T1000 (cell line): ENCODE measurements around the gene POMT1.

Source experiments
- DNase-seq: peaks from one replicate; lab custom pipeline; 2025; ENCODE audit warnings: mixed read lengths; lab: John Stamatoyannopoulos, UW

POMT1 gene

DNA sequence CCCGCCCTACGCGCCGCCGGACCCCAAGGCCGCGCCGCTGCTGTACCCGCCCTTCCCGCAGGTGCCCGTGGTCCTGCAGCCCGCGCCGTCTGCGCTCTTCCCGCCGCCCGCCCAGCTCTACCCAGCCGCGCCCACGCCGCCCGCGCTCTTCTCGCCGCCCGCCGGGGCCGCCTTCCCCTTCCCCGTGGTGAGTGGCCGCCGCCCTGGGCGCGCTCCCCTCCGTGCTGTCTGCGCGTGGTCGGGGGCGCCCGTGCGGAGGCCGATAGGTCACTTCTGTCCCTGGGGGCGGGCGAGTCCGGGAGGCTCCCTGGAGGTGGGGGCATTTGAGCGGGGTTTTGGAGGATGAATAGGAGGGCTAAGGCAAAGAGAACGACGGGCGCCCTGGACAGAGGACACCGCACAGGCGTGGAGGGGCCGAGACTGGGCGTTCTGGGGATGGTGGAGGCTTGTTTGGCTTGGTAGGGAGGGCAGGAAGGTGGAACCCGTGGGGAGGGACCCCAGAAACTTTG lies 52.2 kb downstream of the POMT1 start:
- no peak for DNase-seq

- DNase-seq = no peak
Measured at GRCh38 chr9:131555841-131556673, 53.3 kb downstream of the POMT1 start.

DNA sequence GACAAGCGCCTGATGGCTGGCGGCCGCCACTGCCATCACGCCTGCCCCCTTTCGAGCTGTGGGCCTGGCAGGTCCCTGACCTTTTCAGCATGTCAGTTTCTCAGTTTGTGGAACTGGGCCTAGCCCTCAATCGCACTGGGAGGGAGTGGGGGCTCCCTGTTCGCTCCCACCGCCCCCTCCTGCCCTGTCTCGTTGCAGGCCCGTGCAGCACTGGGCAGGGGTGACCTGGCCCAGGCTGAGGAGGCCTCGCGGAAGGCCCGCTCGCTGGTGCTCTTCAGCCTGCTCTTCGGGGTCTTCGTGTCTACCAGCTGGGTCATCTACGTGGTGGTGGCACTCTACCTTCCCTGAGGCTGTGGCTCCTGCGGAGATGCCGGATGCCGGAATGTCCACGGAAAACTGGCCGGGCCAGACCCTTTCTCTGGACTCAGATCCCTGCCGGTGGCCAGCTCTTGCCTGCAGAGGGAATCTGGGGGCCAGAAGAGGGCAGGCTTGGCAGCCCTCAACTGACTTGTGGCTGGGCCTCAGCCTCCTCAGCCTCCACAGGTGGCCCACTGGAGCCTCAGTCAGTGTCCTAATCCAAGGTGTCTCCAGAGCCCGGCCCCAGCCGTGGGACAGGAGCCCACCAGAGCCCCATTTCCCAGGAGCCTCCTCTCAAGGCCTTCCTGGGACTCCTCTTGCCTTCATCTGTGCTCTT lies 55.3 kb downstream of the POMT1 start:
- DNase-seq = no peak

GRCh38 chr9:131559421-131560000 lies 56.8 kb downstream of the POMT1 start:
- DNase-seq = no peak

DNA sequence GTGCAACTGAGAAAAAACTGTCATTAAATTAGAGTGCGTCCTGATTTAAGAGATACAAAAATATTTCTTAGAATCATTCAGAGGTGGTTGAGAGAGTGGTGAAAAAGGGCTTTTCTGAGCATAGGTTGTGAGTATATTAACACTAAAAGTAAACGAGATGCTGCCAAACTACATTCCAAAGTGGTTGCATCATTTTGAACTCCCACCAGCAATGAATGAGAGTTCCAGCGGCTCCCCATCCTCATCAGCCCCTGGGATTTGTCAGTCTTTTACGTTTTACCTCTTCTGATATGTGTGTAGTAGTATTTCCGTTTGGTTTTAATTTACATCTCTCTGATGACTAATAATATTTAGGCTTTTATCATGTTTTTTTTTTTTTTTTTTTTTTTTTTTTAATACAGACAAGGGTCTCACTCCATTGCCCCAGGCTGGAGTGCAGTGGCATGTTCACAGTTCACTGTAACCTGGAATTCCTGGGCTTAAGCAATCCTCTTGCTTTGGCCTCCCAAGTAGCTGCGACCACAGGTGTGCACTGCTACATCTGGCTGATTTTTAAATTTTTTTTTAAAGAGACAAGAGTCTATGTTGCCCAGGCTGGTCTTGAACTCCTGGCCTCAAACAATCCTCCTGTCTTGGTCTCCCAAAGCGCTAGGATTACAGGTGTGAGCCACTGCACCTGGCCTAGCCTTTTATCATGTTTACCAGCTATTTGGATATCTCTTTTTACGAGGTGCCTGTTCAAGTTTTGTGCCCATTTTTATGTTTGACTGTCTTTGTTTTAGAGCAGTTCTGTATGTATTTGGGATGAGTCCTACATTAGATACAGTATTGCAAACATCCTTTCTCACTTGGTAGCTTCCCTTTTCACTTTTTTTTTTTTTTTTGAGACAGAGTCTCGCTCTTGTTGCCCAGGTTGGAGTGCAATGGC lies 59.6 kb downstream of the POMT1 start:
- DNase-seq = no peak

GRCh38 chr9:131565369-131565768 lies 62.7 kb downstream of the POMT1 start:
- no peak for DNase-seq

- no peak for DNase-seq
Measured at GRCh38 chr9:131566158-131566557, 63.4 kb downstream of the POMT1 start.

DNA sequence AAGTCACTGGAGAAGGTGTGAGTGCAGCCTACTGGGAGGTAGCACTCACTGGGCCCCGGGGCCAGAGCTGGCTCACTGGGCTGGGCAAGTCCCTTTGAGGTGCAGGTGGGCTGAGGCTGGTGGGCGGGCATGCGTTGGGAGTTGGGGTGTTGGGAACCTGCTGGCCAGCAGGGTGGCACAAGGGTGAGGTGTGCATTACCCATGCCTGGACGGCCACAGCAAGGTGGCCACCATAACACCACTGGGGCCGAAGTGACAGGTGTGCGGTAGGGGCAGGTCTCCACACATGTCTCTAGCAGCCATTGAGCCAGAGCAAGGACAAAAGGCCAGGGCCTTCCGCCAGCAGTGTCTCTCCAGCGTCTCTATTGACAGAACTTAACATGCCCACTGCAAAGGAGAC lies 65.2 kb downstream of the POMT1 start:
- DNase-seq = no peak
